ENCODE measurements around the gene RAB33A.

Gene RAB33A

DNA sequence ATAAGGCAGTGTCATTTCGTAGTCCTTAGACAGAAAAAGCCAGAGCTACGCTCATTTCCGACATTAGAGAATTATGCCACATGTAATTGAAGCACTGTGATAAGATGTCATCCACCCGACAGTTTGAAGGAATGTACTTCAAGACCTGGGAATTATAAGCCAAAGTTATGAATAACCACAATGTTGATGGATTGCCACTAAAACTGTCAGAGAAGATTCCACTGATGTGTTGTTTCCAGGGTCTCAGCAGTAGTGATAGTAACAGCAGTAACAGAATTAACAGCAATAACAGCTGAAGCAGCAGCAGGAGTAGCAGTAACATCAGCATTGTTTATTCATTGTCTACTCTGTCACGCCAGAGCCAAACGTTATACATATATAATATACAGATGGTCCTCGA is 24.7 kb downstream of the RAB33A start:
- ChIA-PET POLR2A (no interaction called here), CTCF (interaction anchor here (1.4 to 1.8 kb wide), 2 partner anchors 9 to 116 kb away, joined by 5 to 6 read pairs; no protein-coding TSS in a partner anchor)
- no peak overlapping the region for H3K27ac ChIP-seq (ENCODE audit: insufficient read depth in 1 of 2, low read depth in 1 of 2, low read length in 2 of 2, poor library complexity in 1 of 2, severe bottlenecking in 2 of 2)
- no peaks in the 10 kb centered on the region for H3K27me3 ChIP-seq (replicated peaks in 2 of 5; ENCODE audit: control insufficient read depth in 4 of 5, insufficient read depth in 5 of 5, low read length in 4 of 5)
- H3K4me3 ChIP-seq (ENCODE audit: control insufficient read depth in 1 of 7, extremely low read depth in 1 of 7, insufficient read depth in 4 of 7, low read depth in 2 of 7, low read length in 6 of 7): no peak overlapping the region
- H3K4me1 ChIP-seq (ENCODE audit: control extremely low read depth in 1 of 4, control insufficient read depth in 4 of 4, insufficient read depth in 4 of 4, low read length in 3 of 4): no peaks in the 10 kb centered on the region
- H3K36me3 ChIP-seq (ENCODE audit: control insufficient read depth in 4 of 4, insufficient read depth in 4 of 4, low read length in 3 of 4): no peaks in the 10 kb centered on the region
- 97% methylated on average over 7 of the region's 7 CpGs for WGBS (ENCODE audit: insufficient coverage)
- DNase-seq: no peak
- no peaks in the 10 kb centered on the region for H3K9me3 ChIP-seq (ENCODE audit: control extremely low read depth in 1 of 5, control insufficient read depth in 4 of 5, insufficient read depth in 2 of 5, low read depth in 1 of 5, low read length in 4 of 5)

- Histone ChIP-seq H3K4me3 (ENCODE audit: control insufficient read depth in 1 of 7, extremely low read depth in 1 of 7, insufficient read depth in 4 of 7, low read depth in 2 of 7, low read length in 6 of 7) (no peak overlapping the region), H3K36me3 (ENCODE audit: control insufficient read depth in 4 of 4, insufficient read depth in 4 of 4, low read length in 3 of 4) (peaks cover 0 to 2% (median 0%) of the 10 kb centered on the region in 4 experiments), H3K4me1 (ENCODE audit: control extremely low read depth in 1 of 4, control insufficient read depth in 4 of 4, insufficient read depth in 4 of 4, low read length in 3 of 4) (no peaks in the 10 kb centered on the region), H3K27me3 (replicated peaks in 2 of 5; ENCODE audit: control insufficient read depth in 4 of 5, insufficient read depth in 5 of 5, low read length in 4 of 5) (no peaks in the 10 kb centered on the region), H3K9me3 (ENCODE audit: control extremely low read depth in 1 of 5, control insufficient read depth in 4 of 5, insufficient read depth in 2 of 5, low read depth in 1 of 5, low read length in 4 of 5) (no peaks in the 10 kb centered on the region), H3K27ac (ENCODE audit: insufficient read depth in 1 of 2, low read depth in 1 of 2, low read length in 2 of 2, poor library complexity in 1 of 2, severe bottlenecking in 2 of 2) (no peak overlapping the region)
- WGBS (ENCODE audit: insufficient coverage): 81% methylated on average over 4 of the region's 5 CpGs
- ChIA-PET CTCF (interaction anchor here (0.7 to 1.8 kb wide), 4 partner anchors 10 to 122 kb away, joined by 3 to 6 read pairs (median 4); no protein-coding TSS in a partner anchor), POLR2A (no interaction called here)
- no peak for DNase-seq
Observed at GRCh38 chrX:130197464-130197863, 25.7 kb downstream of the RAB33A start.

- no peaks in the 10 kb centered on the region for H3K27me3 ChIP-seq (replicated peaks in 2 of 5; ENCODE audit: control insufficient read depth in 4 of 5, insufficient read depth in 5 of 5, low read length in 4 of 5)
- no peaks in the 10 kb centered on the region for H3K9me3 ChIP-seq (ENCODE audit: control extremely low read depth in 1 of 5, control insufficient read depth in 4 of 5, insufficient read depth in 2 of 5, low read depth in 1 of 5, low read length in 4 of 5)
- H3K4me3 ChIP-seq (ENCODE audit: control insufficient read depth in 1 of 7, extremely low read depth in 1 of 7, insufficient read depth in 4 of 7, low read depth in 2 of 7, low read length in 6 of 7): no peak overlapping the region
- POLR2A ChIA-PET: no interaction called here
- no peak for DNase-seq
- no peaks in the 10 kb centered on the region for H3K4me1 ChIP-seq (ENCODE audit: control extremely low read depth in 1 of 4, control insufficient read depth in 4 of 4, insufficient read depth in 4 of 4, low read length in 3 of 4)
- WGBS (ENCODE audit: insufficient coverage): 75% methylated on average over 1 of the region's 1 CpG
- peaks cover 0 to 7% (median 2%) of the 10 kb centered on the region in 4 experiments for H3K36me3 ChIP-seq (ENCODE audit: control insufficient read depth in 4 of 4, insufficient read depth in 4 of 4, low read length in 3 of 4)
- no peak overlapping the region for H3K27ac ChIP-seq (ENCODE audit: insufficient read depth in 1 of 2, low read depth in 1 of 2, low read length in 2 of 2, poor library complexity in 1 of 2, severe bottlenecking in 2 of 2)
- CTCF ChIA-PET: no interaction called here
Observed at GRCh38 chrX:130204647-130205046, 32.9 kb downstream of the RAB33A start.

DNA sequence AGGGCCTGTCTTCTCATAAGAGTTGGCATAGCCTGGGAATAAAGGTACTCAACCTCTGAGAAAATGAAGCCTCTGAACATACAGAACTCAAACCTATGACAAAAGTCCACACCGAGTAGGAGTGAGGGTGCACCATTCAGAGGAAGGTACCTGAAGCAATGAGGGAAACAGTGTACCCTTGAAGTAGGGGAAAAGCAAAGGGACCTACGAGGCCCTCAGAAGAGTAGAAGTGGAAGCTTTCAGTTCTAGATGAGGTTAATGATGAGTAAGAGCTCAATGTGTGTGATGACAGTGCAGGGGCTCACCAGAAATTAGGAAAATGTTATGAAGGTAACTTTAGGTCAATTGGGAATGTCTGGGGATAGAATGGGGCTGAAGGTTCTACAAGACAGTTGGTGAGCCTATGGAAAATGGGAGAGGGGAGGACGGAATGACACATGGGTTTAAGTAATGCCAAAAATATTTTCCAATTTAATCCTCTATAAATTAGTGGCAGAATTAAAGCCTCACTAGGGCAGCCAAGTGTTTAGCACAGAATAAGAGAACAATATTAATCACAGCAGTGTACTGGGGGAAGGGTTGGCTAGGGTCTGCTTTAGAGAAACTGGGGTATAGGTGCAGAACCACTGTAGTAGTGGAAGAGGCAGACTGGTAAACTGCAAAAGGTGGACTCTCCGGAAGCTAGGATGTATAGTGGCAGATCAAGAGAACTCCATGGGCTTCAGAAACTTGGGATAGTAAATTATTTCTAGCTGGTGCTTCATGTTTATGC is 39.8 kb downstream of the RAB33A start:
- H3K4me3 ChIP-seq (ENCODE audit: control insufficient read depth in 1 of 7, extremely low read depth in 1 of 7, insufficient read depth in 4 of 7, low read depth in 2 of 7, low read length in 6 of 7): no peak overlapping the region
- H3K27me3 ChIP-seq (replicated peaks in 2 of 5; ENCODE audit: control insufficient read depth in 4 of 5, insufficient read depth in 5 of 5, low read length in 4 of 5): no peaks in the 10 kb centered on the region
- H3K27ac ChIP-seq (ENCODE audit: insufficient read depth in 1 of 2, low read depth in 1 of 2, low read length in 2 of 2, poor library complexity in 1 of 2, severe bottlenecking in 2 of 2): no peak overlapping the region
- ChIA-PET CTCF (interaction anchor here (1.6 kb wide), 1 partner anchor 9 kb away, joined by 3 read pairs; no protein-coding TSS in a partner anchor), POLR2A (no interaction called here)
- no peak for DNase-seq
- no peaks in the 10 kb centered on the region for H3K9me3 ChIP-seq (ENCODE audit: control extremely low read depth in 1 of 5, control insufficient read depth in 4 of 5, insufficient read depth in 2 of 5, low read depth in 1 of 5, low read length in 4 of 5)
- H3K4me1 ChIP-seq (ENCODE audit: control extremely low read depth in 1 of 4, control insufficient read depth in 4 of 4, insufficient read depth in 4 of 4, low read length in 3 of 4): no peaks in the 10 kb centered on the region
- peaks cover 0 to 16% (median 6%) of the 10 kb centered on the region in 4 experiments for H3K36me3 ChIP-seq (ENCODE audit: control insufficient read depth in 4 of 4, insufficient read depth in 4 of 4, low read length in 3 of 4)
- WGBS (ENCODE audit: insufficient coverage): 95% methylated on average over 3 of the region's 4 CpGs

DNA sequence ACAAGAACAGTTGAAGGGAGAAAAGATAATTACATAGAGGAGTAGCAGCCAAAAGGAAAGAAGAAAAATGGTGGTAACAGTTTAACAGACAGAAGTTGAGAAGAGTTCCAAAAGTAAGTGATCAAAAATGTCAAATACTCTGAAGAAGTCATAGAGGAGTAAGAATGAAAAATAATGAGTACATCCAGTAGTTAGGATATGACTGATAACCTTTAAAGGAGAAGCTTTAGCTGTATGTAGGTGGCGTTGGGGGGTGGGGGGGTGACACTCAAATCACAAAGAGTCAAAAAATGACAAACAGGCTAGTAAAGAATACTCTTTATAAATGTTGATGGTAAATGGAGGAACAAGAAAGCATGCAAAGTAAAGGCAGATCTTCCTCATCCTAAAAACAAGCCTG is 40.6 kb downstream of the RAB33A start:
- ChIA-PET POLR2A (no interaction called here), CTCF (no interaction called here)
- no CpG with 5 or more reads among the region's 1 CpG for WGBS (ENCODE audit: insufficient coverage)
- DNase-seq: no peak
- H3K4me3 ChIP-seq (ENCODE audit: control insufficient read depth in 1 of 7, extremely low read depth in 1 of 7, insufficient read depth in 4 of 7, low read depth in 2 of 7, low read length in 6 of 7): no peak overlapping the region
- H3K36me3 ChIP-seq (ENCODE audit: control insufficient read depth in 4 of 4, insufficient read depth in 4 of 4, low read length in 3 of 4): peaks cover 0 to 20% (median 6%) of the 10 kb centered on the region in 4 experiments
- no peaks in the 10 kb centered on the region for H3K27me3 ChIP-seq (replicated peaks in 2 of 5; ENCODE audit: control insufficient read depth in 4 of 5, insufficient read depth in 5 of 5, low read length in 4 of 5)
- H3K4me1 ChIP-seq (ENCODE audit: control extremely low read depth in 1 of 4, control insufficient read depth in 4 of 4, insufficient read depth in 4 of 4, low read length in 3 of 4): no peaks in the 10 kb centered on the region
- H3K27ac ChIP-seq (ENCODE audit: insufficient read depth in 1 of 2, low read depth in 1 of 2, low read length in 2 of 2, poor library complexity in 1 of 2, severe bottlenecking in 2 of 2): no peak overlapping the region
- no peaks in the 10 kb centered on the region for H3K9me3 ChIP-seq (ENCODE audit: control extremely low read depth in 1 of 5, control insufficient read depth in 4 of 5, insufficient read depth in 2 of 5, low read depth in 1 of 5, low read length in 4 of 5)

- CTCF ChIA-PET: no interaction called here
- no peak overlapping the region for H3K4me3 ChIP-seq (ENCODE audit: control insufficient read depth in 1 of 7, extremely low read depth in 1 of 7, insufficient read depth in 4 of 7, low read depth in 2 of 7, low read length in 6 of 7)
- no peaks in the 10 kb centered on the region for H3K4me1 ChIP-seq (ENCODE audit: control extremely low read depth in 1 of 4, control insufficient read depth in 4 of 4, insufficient read depth in 4 of 4, low read length in 3 of 4)
- DNase-seq: no peak
- 100% methylated on average over 1 of the region's 2 CpGs for WGBS (ENCODE audit: insufficient coverage)
- peaks cover 0 to 20% (median 6%) of the 10 kb centered on the region in 4 experiments for H3K36me3 ChIP-seq (ENCODE audit: control insufficient read depth in 4 of 4, insufficient read depth in 4 of 4, low read length in 3 of 4)
- H3K27me3 ChIP-seq (replicated peaks in 2 of 5; ENCODE audit: control insufficient read depth in 4 of 5, insufficient read depth in 5 of 5, low read length in 4 of 5): no peaks in the 10 kb centered on the region
- POLR2A ChIA-PET: no interaction called here
- H3K9me3 ChIP-seq (ENCODE audit: control extremely low read depth in 1 of 5, control insufficient read depth in 4 of 5, insufficient read depth in 2 of 5, low read depth in 1 of 5, low read length in 4 of 5): no peaks in the 10 kb centered on the region
- H3K27ac ChIP-seq (ENCODE audit: insufficient read depth in 1 of 2, low read depth in 1 of 2, low read length in 2 of 2, poor library complexity in 1 of 2, severe bottlenecking in 2 of 2): no peak overlapping the region
Observed at GRCh38 chrX:130213376-130213775, 41.6 kb downstream of the RAB33A start.

DNA sequence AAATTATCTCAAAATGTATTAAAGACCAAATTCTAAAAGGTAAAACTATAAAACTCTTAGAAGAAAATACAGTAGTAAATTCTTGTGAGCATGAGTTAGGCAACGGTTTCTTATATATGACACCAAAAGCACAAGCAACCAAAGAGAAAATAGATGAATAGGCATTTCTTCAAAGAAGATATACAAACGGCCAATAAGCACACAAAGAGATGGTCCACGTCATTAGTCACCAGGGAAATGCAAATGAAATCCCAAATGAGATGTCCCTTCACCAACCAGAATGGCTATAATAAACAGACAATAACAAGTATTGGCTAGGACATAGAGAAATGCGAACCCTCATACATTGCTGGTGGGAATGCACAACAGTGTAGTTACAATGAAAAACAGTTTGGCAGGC is 44.6 kb downstream of the RAB33A start:
- ChIA-PET POLR2A (no interaction called here), CTCF (no interaction called here)
- peak in 2 of 3 donors; percentile 13 for DNase-seq
- Histone ChIP-seq H3K27me3 (replicated peaks in 2 of 5; ENCODE audit: control insufficient read depth in 4 of 5, insufficient read depth in 5 of 5, low read length in 4 of 5) (no peaks in the 10 kb centered on the region), H3K27ac (ENCODE audit: insufficient read depth in 1 of 2, low read depth in 1 of 2, low read length in 2 of 2, poor library complexity in 1 of 2, severe bottlenecking in 2 of 2) (no peak overlapping the region), H3K4me1 (ENCODE audit: control extremely low read depth in 1 of 4, control insufficient read depth in 4 of 4, insufficient read depth in 4 of 4, low read length in 3 of 4) (no peaks in the 10 kb centered on the region), H3K4me3 (ENCODE audit: control insufficient read depth in 1 of 7, extremely low read depth in 1 of 7, insufficient read depth in 4 of 7, low read depth in 2 of 7, low read length in 6 of 7) (no peak overlapping the region), H3K36me3 (ENCODE audit: control insufficient read depth in 4 of 4, insufficient read depth in 4 of 4, low read length in 3 of 4) (peaks cover 0 to 12% (median 3%) of the 10 kb centered on the region in 4 experiments), H3K9me3 (ENCODE audit: control extremely low read depth in 1 of 5, control insufficient read depth in 4 of 5, insufficient read depth in 2 of 5, low read depth in 1 of 5, low read length in 4 of 5) (no peaks in the 10 kb centered on the region)
- 40% methylated on average over 1 of the region's 4 CpGs for WGBS (ENCODE audit: insufficient coverage)
